Kidney (tissue), 14 donors: ENCODE measurements around the gene TP53AIP1. TPM values are rescaled to one million over a fixed set of nuclear protein-coding genes. Genes with fewer than 3 reads are reported as not detected.

Source experiments
- DNase-seq, 5 donors: peaks; one replicate each; pipeline ENCODE4 v3.0.0-alpha.2; 2013 to 2020
- FAIRE-seq: peaks from 2 replicates; lab custom pipeline; 2012; peaks lifted over from hg19 to GRCh38; lab: Jason Lieb, UNC
- H3K27ac ChIP-seq, 2 donors: one replicate each; pipeline ENCODE4 v1.7.0; 2013; ENCODE audit warnings: low read depth in 2 of 2, low read length in 2 of 2, inconsistent platforms in 1 of 2
- H3K27me3 ChIP-seq: one replicate; pipeline ENCODE4 v1.7.1; 2013; ENCODE audit warnings: low read length, inconsistent platforms; ENCODE audit not compliant: control insufficient read depth, insufficient read depth
- H3K36me3 ChIP-seq, 3 donors: one replicate each; pipeline versions ENCODE4 v1.7.0 to v1.7.1; 2013; ENCODE audit warnings: low read length in 3 of 3, control low read depth in 1 of 3, inconsistent platforms in 1 of 3; ENCODE audit not compliant: insufficient read depth in 3 of 3, control insufficient read depth in 2 of 3
- H3K4me1 ChIP-seq, 3 donors: one replicate each; pipeline versions ENCODE4 v1.7.0 to v1.7.1; 2013; ENCODE audit warnings: low read length in 3 of 3, inconsistent platforms in 1 of 3, low read depth in 1 of 3; ENCODE audit not compliant: control insufficient read depth in 2 of 3, insufficient read depth in 2 of 3
- H3K4me3 ChIP-seq, 3 donors: one replicate each; pipeline versions ENCODE4 v1.7.0 to v1.8.1; 2013; ENCODE audit warnings: low read length in 3 of 3, control low read depth in 1 of 3, inconsistent platforms in 1 of 3
- H3K9ac ChIP-seq, 3 donors: one replicate each; pipeline versions ENCODE4 v1.7.0 to v1.7.1; 2013; ENCODE audit warnings: low read length in 3 of 3, control low read depth in 1 of 3, inconsistent platforms in 1 of 3
- H3K9me3 ChIP-seq, 3 donors: one replicate each; pipeline versions ENCODE4 v1.7.0 to v1.7.1; 2013; ENCODE audit warnings: low read length in 3 of 3, control low read depth in 1 of 3, inconsistent platforms in 1 of 3; ENCODE audit not compliant: control insufficient read depth in 2 of 3, insufficient read depth in 1 of 3
- CTCF ChIP-seq: IDR thresholded peaks from 3 replicates; pipeline ENCODE4 v1.5.1; 2012; ENCODE audit warnings: mild to moderate bottlenecking, moderate library complexity, borderline replicate concordance; ENCODE audit not compliant: insufficient read depth; ENCODE audit errors: extremely low read depth
- intact Hi-C: fragments of 100-400 bp; cut with DNase I; formaldehyde crosslinking; loops from one replicate; pipeline ENCODE4 v1.11.1; 2022
- polyA plus RNA-seq: library from polyadenylated mRNA; stranded (reverse); fragments of 350-450 nt; fragmentation: Illumina TruSeq; extraction: RNeasy Lipid Tissue Mini Kit (QIAGEN cat#74804); gene quantifications from one replicate; pipeline ENCODE4 v1.2.3, GENCODE V29; 2014; ENCODE audit warnings: low read depth, low replicate concordance; ENCODE audit not compliant: insufficient read depth
- total RNA-seq: library from RNA; stranded (reverse); fragmentation: NEBNext Ultra II Directional; extraction: Animal tissue kit (Norgen Biotek cat#: 25700); gene quantifications from one replicate; pipeline ENCODE4 v1.2.1, GENCODE V29; 2021
- donor health status: control.
- donor health status: control.
- donor health status: control.
- donor health status: control.
- donor health status: control.
- donor health status: DM: yes; HTN: yes; CAD: no.
- donor health status: Normal renal cell carcinoma (clear cell type).

TP53AIP1 gene
- total and polyA plus RNA-seq, 2 donors from 2014 or later = 0.82 to 5.3 TPM

DNA sequence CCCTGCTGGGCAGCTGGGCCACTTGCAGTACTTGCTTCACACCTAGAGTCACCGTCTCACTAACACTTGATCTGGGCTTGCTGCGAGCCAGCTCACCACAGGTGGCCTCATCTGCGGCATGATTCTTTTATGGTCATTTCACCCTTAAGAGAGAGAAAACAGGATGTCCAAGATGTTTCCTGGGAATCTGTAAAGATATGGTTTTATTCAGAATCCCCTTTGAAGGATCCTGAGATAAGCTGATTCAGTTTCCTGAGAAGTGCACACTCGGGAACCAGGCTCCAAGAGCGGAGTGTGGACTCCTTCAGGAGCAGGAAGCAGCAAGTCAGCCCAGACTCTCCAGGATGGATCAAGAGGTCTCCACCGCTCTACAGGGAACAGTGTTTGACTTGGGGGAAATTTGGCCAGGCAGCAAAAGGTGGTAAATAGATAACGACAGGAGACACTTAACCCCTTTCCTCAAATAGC, 21.8 kb upstream of the TP53AIP1 start:
- no peak overlapping the region for H3K4me3 ChIP-seq
- H3K4me1 ChIP-seq = peaks cover 0 to 2% (median 0%) of the 10 kb centered on the region in 3 donors
- intact Hi-C loops = no loop called here
- H3K27ac ChIP-seq = no peak overlapping the region
- no peak for DNase-seq
- FAIRE-seq = no peak
- H3K9ac ChIP-seq = no peak overlapping the region
- H3K9me3 ChIP-seq = no peaks in the 10 kb centered on the region
- TF ChIP-seq CTCF = no peak
- H3K36me3 ChIP-seq = peaks cover 2 to 5% (median 4%) of the 10 kb centered on the region in 3 donors
- H3K27me3 ChIP-seq = no peaks in the 10 kb centered on the region

DNA sequence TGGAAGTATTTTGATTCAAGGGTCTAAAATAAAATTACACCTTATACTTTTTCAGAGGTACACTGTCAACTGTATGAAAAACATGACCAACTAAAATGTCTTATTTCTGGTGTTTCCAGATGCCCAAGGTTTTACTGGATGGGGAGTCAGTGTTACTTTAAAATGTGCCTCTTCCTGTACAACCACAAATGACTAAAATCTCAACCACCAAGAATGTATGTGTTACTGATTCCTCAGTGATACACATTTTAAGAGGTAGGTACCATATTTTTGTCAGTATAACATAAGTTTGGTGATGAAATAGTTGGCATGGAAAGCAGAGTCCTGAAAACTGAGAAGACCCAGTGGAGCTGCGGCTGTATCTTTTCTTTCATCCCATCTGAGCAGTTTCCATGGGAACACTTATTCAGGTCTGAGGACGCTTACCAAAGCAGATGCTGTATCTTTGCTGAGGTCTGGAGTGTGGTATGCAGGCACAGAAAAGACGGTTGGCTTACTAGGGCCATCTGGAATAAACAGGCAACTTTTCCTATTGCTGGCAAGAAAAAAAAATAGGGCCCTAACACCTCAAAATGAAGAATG, 21.2 kb upstream of the TP53AIP1 start:
- no peak for TF ChIP-seq CTCF
- intact Hi-C loops = no loop called here
- DNase-seq (no peak), FAIRE-seq (no peak)
- H3K4me1 ChIP-seq = peaks cover 0 to 2% (median 0%) of the 10 kb centered on the region in 3 donors
- no peak overlapping the region for H3K27ac ChIP-seq
- H3K4me3 ChIP-seq = no peak overlapping the region
- H3K36me3 ChIP-seq = peaks cover 1 to 2% (median 2%) of the 10 kb centered on the region in 3 donors
- no peak overlapping the region for H3K9ac ChIP-seq
- H3K27me3 ChIP-seq = no peaks in the 10 kb centered on the region
- no peaks in the 10 kb centered on the region for H3K9me3 ChIP-seq

GRCh38 chr11:128962896-128963295, 20.2 kb upstream of the TP53AIP1 start:
- Histone ChIP-seq H3K4me3 (no peak overlapping the region), H3K36me3 (no peaks in the 10 kb centered on the region), H3K9ac (no peak overlapping the region), H3K27ac (no peak overlapping the region), H3K9me3 (no peaks in the 10 kb centered on the region), H3K27me3 (no peaks in the 10 kb centered on the region), H3K4me1 (peaks cover 0 to 2% (median 0%) of the 10 kb centered on the region in 3 donors)
- FAIRE-seq = no peak
- DNase-seq = no peak
- TF ChIP-seq CTCF = no peak
- intact Hi-C loops = no loop called here
